Endothelial cell of umbilical vein (primary cell): ENCODE data around the gene MCM8.

Source experiments
- CTCF ChIP-seq, 2 donors: IDR thresholded peaks; 1 replicate in 1 of 2; 2 replicates in 1 of 2; pipeline ENCODE4 v1.5.1; 2011; ENCODE audit warnings: low read length in 2 of 2, mild to moderate bottlenecking in 2 of 2, moderate library complexity in 2 of 2, control low read depth in 1 of 2, inconsistent platforms in 1 of 2, low read depth in 1 of 2; ENCODE audit not compliant: insufficient read depth in 1 of 2; ENCODE audit errors: extremely low read depth in 1 of 2
- EZH2 ChIP-seq: IDR thresholded peaks from 2 replicates; pipeline ENCODE4 v1.6.1; 2012; ENCODE audit warnings: borderline replicate concordance, low read depth, mild to moderate bottlenecking, moderate library complexity, low read length, inconsistent platforms; ENCODE audit not compliant: severe bottlenecking
- GATA2 ChIP-seq: IDR thresholded peaks from 2 replicates; pipeline ENCODE4 v1.7.0; 2011; ENCODE audit warnings: low read depth, mild to moderate bottlenecking, moderate library complexity, mixed read lengths, low read length; ENCODE audit not compliant: insufficient read length, insufficient read depth
- MAX ChIP-seq: IDR thresholded peaks from 2 replicates; pipeline ENCODE4 v1.6.1; 2011; ENCODE audit not compliant: insufficient read depth, insufficient read length
- MYC ChIP-seq: IDR thresholded peaks from one replicate; pipeline ENCODE4 v1.6.1; 2011; ENCODE audit warnings: mild to moderate bottlenecking, low read depth, low read length
- POLR2A ChIP-seq: IDR thresholded peaks from 2 replicates; pipeline ENCODE4 v1.6.1; 2012; ENCODE audit warnings: low read depth, mild to moderate bottlenecking, control low read depth, low read length
- POLR2AphosphoS5 ChIP-seq: IDR thresholded peaks from 2 replicates; pipeline ENCODE4 v1.6.1; 2012; ENCODE audit warnings: low read depth, mild to moderate bottlenecking, control low read depth, low read length, moderate library complexity; ENCODE audit not compliant: insufficient read depth

- TF ChIP-seq CTCF (IDR thresholded peaks at IDR 0.05; ENCODE audit: extremely low read depth in 1 of 2, insufficient read depth in 1 of 2, low read depth in 1 of 2, low read length in 2 of 2): no peak
- no peak for TF ChIP-seq POLR2AphosphoS5
- TF ChIP-seq MAX: no peak
- no peak for TF ChIP-seq GATA2
- no peak for TF ChIP-seq POLR2A
- TF ChIP-seq EZH2: no peak
- TF ChIP-seq MYC: no peak
Measured at GRCh38 chr20:6007529-6008103, 57.2 kb downstream of the MCM8 start.
